ENCODE measurements around the gene CYP1A2.

The CYP1A2 gene

GRCh38 chr15:74790080-74790916 lies 41.7 kb downstream of the CYP1A2 start:
- DNase-seq: peak; percentile 85 to 91 (median 88)

DNA sequence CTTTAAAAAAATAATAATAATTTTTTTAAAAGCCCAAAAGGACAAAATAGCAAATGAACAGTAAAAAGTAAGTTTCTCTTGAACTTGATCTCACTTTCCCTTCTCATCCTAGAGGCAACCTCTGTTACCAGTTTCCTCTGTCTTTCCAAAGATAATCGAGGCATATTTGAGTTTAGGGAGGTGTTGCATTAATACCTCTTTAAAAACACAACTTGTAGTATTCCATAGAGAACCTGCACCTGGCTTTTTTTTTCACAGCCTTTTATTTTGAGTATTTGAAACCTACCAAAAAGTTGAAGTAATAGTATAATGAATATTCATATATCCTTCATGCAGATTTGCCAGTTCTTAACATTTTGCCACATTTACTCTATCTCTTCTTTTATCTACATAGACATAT lies 42.4 kb downstream of the CYP1A2 start:
- no peak for DNase-seq

- DNase-seq: no peak
Measured at GRCh38 chr15:74791667-74792066, 43.0 kb downstream of the CYP1A2 start.

- peak in 1 of 4 experiments; percentile 32 for DNase-seq
Measured at GRCh38 chr15:74792227-74793016, 43.8 kb downstream of the CYP1A2 start.

- peak; percentile 58 to 83 (median 64) for DNase-seq
Measured at GRCh38 chr15:74793135-74794028, 44.7 kb downstream of the CYP1A2 start.

GRCh38 chr15:74794248-74794969 lies 45.8 kb downstream of the CYP1A2 start:
- no peak for DNase-seq

- no peak for DNase-seq
Measured at GRCh38 chr15:74794970-74795349, 46.3 kb downstream of the CYP1A2 start.

- DNase-seq: peak in 2 of 4 experiments; percentile 28 to 34
Measured at GRCh38 chr15:74795966-74796625, 47.5 kb downstream of the CYP1A2 start.

DNA sequence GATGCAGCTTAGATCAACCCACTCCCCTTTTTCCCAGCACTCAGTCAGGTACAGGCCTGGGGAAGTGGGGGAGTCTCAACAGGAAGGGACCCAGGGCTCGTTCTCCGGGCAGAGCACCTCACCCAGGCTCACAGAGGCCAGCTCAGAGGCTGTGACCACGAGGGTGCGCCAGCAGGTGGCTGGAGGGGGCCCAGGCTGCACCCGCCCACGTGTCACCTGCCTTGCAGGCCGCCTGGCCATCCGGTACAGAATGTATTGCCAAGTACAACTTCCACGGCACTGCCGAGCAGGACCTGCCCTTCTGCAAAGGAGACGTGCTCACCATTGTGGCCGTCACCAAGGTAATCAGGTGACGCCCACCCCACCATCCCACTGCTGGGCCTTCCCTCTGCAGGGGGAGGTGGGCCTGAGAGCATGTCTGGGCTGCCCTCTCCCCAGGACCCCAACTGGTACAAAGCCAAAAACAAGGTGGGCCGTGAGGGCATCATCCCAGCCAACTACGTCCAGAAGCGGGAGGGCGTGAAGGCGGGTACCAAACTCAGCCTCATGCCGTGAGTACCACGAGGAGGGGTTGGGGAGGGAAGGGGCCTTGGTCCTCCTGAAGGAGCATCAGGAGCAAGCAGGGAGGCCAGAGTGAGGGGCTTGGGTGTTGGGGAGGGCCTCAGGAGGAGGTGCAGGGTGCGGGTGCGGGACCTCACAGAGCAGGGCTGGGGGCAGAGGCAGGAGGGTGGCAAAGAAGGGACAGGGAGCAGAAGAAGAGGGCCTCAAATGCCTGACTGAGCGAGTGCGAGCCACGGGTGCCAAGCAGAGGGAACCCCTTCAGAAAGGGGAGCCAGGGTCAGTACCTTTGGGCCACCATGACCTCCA lies 50.0 kb downstream of the CYP1A2 start:
- no peak for DNase-seq

- DNase-seq: peak in 1 of 4 experiments; percentile 27
Measured at GRCh38 chr15:74799255-74799855, 50.7 kb downstream of the CYP1A2 start.

DNA sequence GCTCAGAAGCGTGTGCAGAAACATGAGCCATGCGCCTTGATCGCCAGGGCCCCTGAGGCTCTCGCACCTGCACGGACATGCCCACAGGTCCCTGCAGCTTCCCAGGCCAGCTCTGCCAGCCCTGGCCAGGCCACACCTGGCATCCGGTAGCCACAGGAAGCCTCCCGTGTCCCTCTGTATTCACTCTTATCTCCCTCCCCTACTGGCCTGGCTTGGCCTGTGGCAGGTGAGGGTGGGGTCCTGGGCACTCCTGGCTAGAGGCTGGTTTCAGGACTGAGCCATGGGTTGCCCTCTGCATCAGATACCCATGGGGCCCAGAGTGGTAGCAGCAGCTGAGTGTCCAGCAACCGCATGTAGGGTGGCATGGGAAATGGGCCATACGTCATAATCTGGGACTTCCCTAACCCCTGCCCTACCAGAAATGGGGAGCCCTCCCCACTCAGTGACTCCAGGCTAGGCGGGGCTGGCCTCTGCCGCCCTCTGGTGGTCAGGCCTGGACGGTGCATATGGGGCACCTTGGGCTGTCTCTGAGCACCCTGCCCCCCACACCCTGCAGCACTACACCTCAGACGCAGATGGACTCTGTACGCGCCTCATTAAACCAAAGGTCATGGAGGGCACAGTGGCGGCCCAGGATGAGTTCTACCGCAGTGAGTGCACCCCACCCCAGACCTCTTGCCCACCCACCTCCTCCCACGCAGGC lies 51.4 kb downstream of the CYP1A2 start:
- peak; percentile 95 to 98 (median 96) for DNase-seq

GRCh38 chr15:74800559-74801094 lies 52.0 kb downstream of the CYP1A2 start:
- DNase-seq: peak; percentile 44 to 65 (median 60)

DNA sequence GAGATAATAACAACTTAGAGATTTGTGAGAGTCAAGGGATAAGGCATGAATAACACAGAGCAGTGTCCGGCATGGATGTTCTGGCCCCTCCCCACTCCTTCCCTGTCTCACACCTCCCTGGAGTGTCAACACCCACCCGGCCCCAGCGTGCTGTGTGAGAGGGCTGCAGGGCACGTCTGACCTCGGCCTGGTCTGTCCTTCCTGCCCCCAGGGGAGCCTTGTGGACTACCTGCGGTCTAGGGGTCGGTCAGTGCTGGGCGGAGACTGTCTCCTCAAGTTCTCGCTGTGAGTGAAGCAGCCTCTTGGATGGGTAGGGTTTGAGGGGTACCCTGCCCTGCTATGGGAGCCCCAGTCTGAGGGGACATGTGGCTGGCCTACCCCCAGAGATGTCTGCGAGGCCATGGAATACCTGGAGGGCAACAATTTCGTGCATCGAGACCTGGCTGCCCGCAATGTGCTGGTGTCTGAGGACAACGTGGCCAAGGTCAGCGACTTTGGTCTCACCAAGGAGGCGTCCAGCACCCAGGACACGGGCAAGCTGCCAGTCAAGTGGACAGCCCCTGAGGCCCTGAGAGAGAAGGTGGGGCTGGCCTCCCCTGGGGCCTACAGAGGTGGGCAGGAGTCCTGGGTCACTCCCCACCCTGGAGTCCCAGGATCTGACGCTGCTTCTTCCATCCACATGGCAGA lies 52.8 kb downstream of the CYP1A2 start:
- no peak for DNase-seq

DNA sequence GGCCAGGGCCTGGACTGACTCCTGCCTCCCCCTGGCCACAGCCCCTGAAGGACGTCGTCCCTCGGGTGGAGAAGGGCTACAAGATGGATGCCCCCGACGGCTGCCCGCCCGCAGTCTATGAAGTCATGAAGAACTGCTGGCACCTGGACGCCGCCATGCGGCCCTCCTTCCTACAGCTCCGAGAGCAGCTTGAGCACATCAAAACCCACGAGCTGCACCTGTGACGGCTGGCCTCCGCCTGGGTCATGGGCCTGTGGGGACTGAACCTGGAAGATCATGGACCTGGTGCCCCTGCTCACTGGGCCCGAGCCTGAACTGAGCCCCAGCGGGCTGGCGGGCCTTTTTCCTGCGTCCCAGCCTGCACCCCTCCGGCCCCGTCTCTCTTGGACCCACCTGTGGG lies 53.6 kb downstream of the CYP1A2 start:
- no peak for DNase-seq

DNA sequence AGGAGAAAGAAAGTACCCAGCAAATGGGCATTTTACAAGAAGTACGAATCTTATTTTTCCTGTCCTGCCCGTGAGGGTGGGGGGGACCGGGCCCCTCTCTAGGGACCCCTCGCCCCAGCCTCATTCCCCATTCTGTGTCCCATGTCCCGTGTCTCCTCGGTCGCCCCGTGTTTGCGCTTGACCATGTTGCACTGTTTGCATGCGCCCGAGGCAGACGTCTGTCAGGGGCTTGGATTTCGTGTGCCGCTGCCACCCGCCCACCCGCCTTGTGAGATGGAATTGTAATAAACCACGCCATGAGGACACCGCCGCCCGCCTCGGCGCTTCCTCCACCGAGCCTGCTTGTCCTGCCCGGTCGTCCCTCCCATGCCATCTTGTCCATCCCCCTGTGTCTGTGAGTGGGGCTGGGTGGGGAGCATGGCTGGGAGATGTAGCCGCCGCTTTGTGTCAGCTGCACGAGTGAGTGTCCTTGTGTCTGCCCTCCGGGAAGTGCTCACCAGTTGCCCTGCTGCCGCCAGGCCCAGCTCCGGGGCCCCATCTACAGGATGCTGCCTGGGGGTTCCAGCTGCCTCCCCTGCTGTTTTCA lies 54.3 kb downstream of the CYP1A2 start:
- no peak for DNase-seq

DNA sequence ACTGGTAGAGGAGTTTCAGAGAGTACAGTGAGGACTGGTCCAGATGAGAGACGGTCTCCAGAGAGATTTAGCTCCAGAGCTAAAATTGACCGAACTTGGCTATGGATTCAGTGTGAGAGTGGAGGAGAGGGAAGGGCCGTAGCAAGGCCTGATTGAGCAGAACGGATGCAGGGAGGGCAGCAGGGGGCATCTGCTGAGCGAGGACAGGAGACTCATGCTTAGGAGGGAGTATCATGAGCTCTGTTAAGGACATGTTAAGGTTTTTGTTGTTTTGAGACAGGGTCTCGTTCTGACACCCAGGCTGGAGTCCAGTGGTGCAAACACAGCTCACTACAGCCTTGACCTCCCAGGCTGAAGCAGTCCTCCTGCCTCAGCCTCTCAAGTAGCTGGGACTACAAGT lies 56.3 kb downstream of the CYP1A2 start:
- no peak for DNase-seq
